Astrocyte (in vitro differentiated cells and primary cell): ENCODE results near the gene DNLZ. TPM values are rescaled to one million over a fixed set of nuclear protein-coding genes. Genes with fewer than 3 reads are reported as not detected.

Experiments used
- DNase-seq: peaks from one replicate; pipeline ENCODE4 v3.0.0-alpha.2; 2010; ENCODE audit warnings: low read depth
- FAIRE-seq: peaks from 2 replicates; lab custom pipeline; 2011; peaks lifted over from hg19 to GRCh38; lab: Jason Lieb, UNC
- H2AFZ ChIP-seq: 2 replicates; pipeline ENCODE4 v1.6.0; 2012; ENCODE audit warnings: low read depth, low read length, inconsistent platforms
- H3K27ac ChIP-seq: 2 replicates; pipeline ENCODE4 v1.5.1; 2011; ENCODE audit warnings: low read depth, low read length, inconsistent platforms
- H3K27me3 ChIP-seq: 2 replicates; pipeline ENCODE4 v1.6.0; 2011; ENCODE audit warnings: low read length, inconsistent platforms; ENCODE audit not compliant: insufficient read depth
- H3K36me3 ChIP-seq: 2 replicates; pipeline ENCODE4 v1.5.1; 2011; ENCODE audit warnings: low read length, inconsistent platforms; ENCODE audit not compliant: insufficient read depth
- H3K4me1 ChIP-seq: 2 replicates; pipeline ENCODE4 v1.5.1; 2011; ENCODE audit warnings: low read length, inconsistent platforms; ENCODE audit not compliant: insufficient read depth
- H3K4me2 ChIP-seq: 2 replicates; pipeline ENCODE4 v1.6.0; 2012; ENCODE audit warnings: low read length, inconsistent platforms
- H3K4me3 ChIP-seq: 2 replicates; pipeline ENCODE4 v1.5.1; 2011; ENCODE audit warnings: low read depth, mild to moderate bottlenecking, low read length, inconsistent platforms; ENCODE audit not compliant: insufficient read depth
- H3K79me2 ChIP-seq: 2 replicates; pipeline ENCODE4 v1.6.0; 2012; ENCODE audit warnings: mild to moderate bottlenecking, low read length, inconsistent platforms; ENCODE audit not compliant: insufficient read depth
- H3K9ac ChIP-seq: 2 replicates; pipeline ENCODE4 v1.6.0; 2012; ENCODE audit warnings: mild to moderate bottlenecking, low read length, inconsistent platforms
- H3K9me3 ChIP-seq: 2 replicates; pipeline ENCODE4 v1.5.1; 2012; ENCODE audit warnings: low read depth, mild to moderate bottlenecking, low read length, inconsistent platforms; ENCODE audit not compliant: insufficient read depth
- H4K20me1 ChIP-seq: 2 replicates; pipeline ENCODE4 v1.6.0; 2012; ENCODE audit warnings: low read length, inconsistent platforms; ENCODE audit not compliant: insufficient read depth
- H3K27ac Mint-ChIP-seq: one replicate; pipeline ENCODE4 v1.8.0; 2021; ENCODE audit warnings: mild to moderate bottlenecking, mixed read lengths; ENCODE audit not compliant: unreplicated experiment
- H3K27me3 Mint-ChIP-seq: one replicate; pipeline ENCODE4 v1.8.0; 2021; ENCODE audit warnings: low read depth, mixed read lengths; ENCODE audit not compliant: unreplicated experiment
- H3K36me3 Mint-ChIP-seq: one replicate; pipeline ENCODE4 v1.8.0; 2021; ENCODE audit warnings: low read depth, mixed read lengths; ENCODE audit not compliant: unreplicated experiment
- H3K4me1 Mint-ChIP-seq: one replicate; pipeline ENCODE4 v1.8.0; 2021; ENCODE audit warnings: low read depth, mixed read lengths; ENCODE audit not compliant: unreplicated experiment
- H3K4me3 Mint-ChIP-seq: one replicate; pipeline ENCODE4 v1.8.0; 2021; ENCODE audit warnings: mild to moderate bottlenecking, moderate library complexity, mixed read lengths; ENCODE audit not compliant: unreplicated experiment
- H3K9me3 Mint-ChIP-seq: one replicate; pipeline ENCODE4 v1.8.0; 2021; ENCODE audit warnings: mild to moderate bottlenecking, mixed read lengths; ENCODE audit not compliant: unreplicated experiment
- CTCF ChIP-seq: IDR thresholded peaks from 2 replicates; pipeline ENCODE4 v1.5.1; 2011; ENCODE audit warnings: low read depth, mild to moderate bottlenecking, inconsistent platforms, low read length, moderate library complexity; ENCODE audit not compliant: insufficient read depth
- EZH2 ChIP-seq: IDR thresholded peaks from 2 replicates; pipeline ENCODE4 v1.6.1; 2012; ENCODE audit warnings: mild to moderate bottlenecking, low read length, inconsistent platforms; ENCODE audit not compliant: insufficient read depth
- total RNA-seq: library from RNA; stranded (reverse); gene quantifications from 2 replicates; pipeline ENCODE4 v1.2.1, GENCODE V29; 2021

DNLZ gene
- total RNA-seq, 1 donor from 2014 or later = 17.4 TPM

- Mint-ChIP-seq H3K9me3 (no peaks in the 10 kb centered on the region), H3K36me3 (peaks cover 2% of the 10 kb centered on the region), H3K4me3 (peak overlapping the region; percentile 34), H3K27me3 (no peaks in the 10 kb centered on the region), H3K27ac (no peak overlapping the region), H3K4me1 (peaks cover 2% of the 10 kb centered on the region)
- FAIRE-seq = no peak
- DNase-seq = no peak
- Histone ChIP-seq H2AFZ (no peak overlapping the region), H3K79me2 (no peaks in the 10 kb centered on the region), H3K27ac (no peak overlapping the region), H3K9me3 (no peaks in the 10 kb centered on the region), H3K36me3 (no peaks in the 10 kb centered on the region), H3K9ac (no peak overlapping the region), H3K4me2 (peak overlapping the region; percentile 19), H3K4me3 (no peak overlapping the region), H4K20me1 (peaks cover 59% of the 10 kb centered on the region), H3K27me3 (no peaks in the 10 kb centered on the region), H3K4me1 (peaks cover 16% of the 10 kb centered on the region)
- TF ChIP-seq EZH2 = no peak
Measured at GRCh38 chr9:136344544-136345280, 18.8 kb downstream of the DNLZ start.

- H3K4me2 ChIP-seq = no peak overlapping the region
- H2AFZ ChIP-seq = no peak overlapping the region
- DNase-seq (no peak), FAIRE-seq (no peak)
- H3K4me3 ChIP-seq = no peak overlapping the region
- no peaks in the 10 kb centered on the region for H3K9me3 ChIP-seq
- H4K20me1 ChIP-seq = peaks cover 67% of the 10 kb centered on the region
- H3K4me1 Mint-ChIP-seq = peaks cover 2% of the 10 kb centered on the region
- no peak overlapping the region for H3K27ac ChIP-seq
- no peak overlapping the region for H3K4me3 Mint-ChIP-seq
- H3K9ac ChIP-seq = no peak overlapping the region
- H3K9me3 Mint-ChIP-seq = no peaks in the 10 kb centered on the region
- TF ChIP-seq CTCF (no peak), EZH2 (no peak)
- no peaks in the 10 kb centered on the region for H3K27me3 Mint-ChIP-seq
- H3K27me3 ChIP-seq = no peaks in the 10 kb centered on the region
- H3K27ac Mint-ChIP-seq = no peak overlapping the region
- peaks cover 16% of the 10 kb centered on the region for H3K4me1 ChIP-seq
- H3K36me3 Mint-ChIP-seq = peaks cover 5% of the 10 kb centered on the region
- H3K79me2 ChIP-seq = no peaks in the 10 kb centered on the region
- H3K36me3 ChIP-seq = no peaks in the 10 kb centered on the region
Measured at GRCh38 chr9:136343884-136344269, 19.7 kb downstream of the DNLZ start.

- TF ChIP-seq EZH2 (no peak), CTCF (no peak)
- no peak for FAIRE-seq
- no peak for DNase-seq
- no peak overlapping the region for H3K27ac ChIP-seq
- H2AFZ ChIP-seq = no peak overlapping the region
- H3K4me2 ChIP-seq = peak overlapping the region; percentile 70
- H4K20me1 ChIP-seq = peaks cover 69% of the 10 kb centered on the region
- no peak overlapping the region for H3K4me3 ChIP-seq
- H3K27me3 Mint-ChIP-seq = no peaks in the 10 kb centered on the region
- peaks cover 2% of the 10 kb centered on the region for H3K4me1 Mint-ChIP-seq
- peaks cover 16% of the 10 kb centered on the region for H3K4me1 ChIP-seq
- H3K36me3 Mint-ChIP-seq = peaks cover 5% of the 10 kb centered on the region
- no peak overlapping the region for H3K9ac ChIP-seq
- no peaks in the 10 kb centered on the region for H3K27me3 ChIP-seq
- H3K9me3 ChIP-seq = no peaks in the 10 kb centered on the region
- H3K79me2 ChIP-seq = no peaks in the 10 kb centered on the region
- H3K36me3 ChIP-seq = peaks cover 2% of the 10 kb centered on the region
- H3K4me3 Mint-ChIP-seq = no peak overlapping the region
- H3K9me3 Mint-ChIP-seq = no peaks in the 10 kb centered on the region
- no peak overlapping the region for H3K27ac Mint-ChIP-seq
Measured at GRCh38 chr9:136343121-136343883, 20.2 kb downstream of the DNLZ start.
